Neural progenitor cell (in vitro differentiated cells): ENCODE data around the gene UBE2B. TPM values are rescaled to one million over a fixed set of nuclear protein-coding genes. Genes with fewer than 3 reads are reported as not detected.

Experiments used
- DNase-seq: peaks from one replicate; pipeline ENCODE4 v3.0.0-alpha.2; 2016; ENCODE audit warnings: low spot score
- H2AFZ ChIP-seq: fragments of 200-600 bp; sonication (generic); replicated peaks from 2 replicates; pipeline ENCODE4 v1.6.1; 2016; ENCODE audit warnings: antibody characterized with exemption
- H3F3A ChIP-seq: fragments of 200-600 bp; sonication (generic); 2 replicates; pipeline ENCODE4 v1.6.1; 2016; ENCODE audit warnings: antibody characterized with exemption, low read depth
- H3K27ac ChIP-seq: fragments of 200-600 bp; sonication (generic); 2 replicates; pipeline ENCODE4 v1.5.1; 2016; ENCODE audit warnings: mild to moderate bottlenecking
- H3K27me3 ChIP-seq: fragments of 200-600 bp; sonication (generic); 2 replicates; pipeline ENCODE4 v1.6.1; 2016; ENCODE audit warnings: mild to moderate bottlenecking, moderate library complexity
- H3K36me3 ChIP-seq: fragments of 200-600 bp; sonication (generic); 2 replicates; pipeline ENCODE4 v1.5.1; 2016
- H3K4me1 ChIP-seq: fragments of 200-600 bp; sonication (generic); 2 replicates; pipeline ENCODE4 v1.6.1; 2016; ENCODE audit warnings: mixed run types
- H3K4me2 ChIP-seq: fragments of 200-600 bp; sonication (generic); 2 replicates; pipeline ENCODE4 v1.6.1; 2016
- H3K4me3 ChIP-seq: fragments of 200-600 bp; sonication (generic); 2 replicates; pipeline ENCODE4 v1.5.1; 2016
- H3K79me2 ChIP-seq: fragments of 200-600 bp; sonication (generic); 2 replicates; pipeline ENCODE4 v1.6.1; 2016; ENCODE audit warnings: low read depth
- H3K9ac ChIP-seq: fragments of 200-600 bp; sonication (generic); 2 replicates; pipeline ENCODE4 v1.6.1; 2016
- H3K9me3 ChIP-seq: fragments of 200-600 bp; sonication (generic); 2 replicates; pipeline ENCODE4 v1.5.1; 2016; ENCODE audit warnings: low read depth
- H4K20me1 ChIP-seq: fragments of 200-600 bp; sonication (generic); 2 replicates; pipeline ENCODE4 v1.6.1; 2016; ENCODE audit warnings: low read depth
- H3K27ac Mint-ChIP-seq: 3 replicates; pipeline ENCODE4 v1.8.0; 2021; ENCODE audit warnings: mixed read lengths
- H3K27me3 Mint-ChIP-seq: 2 replicates; pipeline ENCODE4 v1.8.0; 2022; ENCODE audit warnings: low read depth, mild to moderate bottlenecking, inconsistent platforms, moderate library complexity, mixed read lengths; ENCODE audit not compliant: insufficient read depth
- H3K36me3 Mint-ChIP-seq: 3 replicates; pipeline ENCODE4 v1.8.0; 2021; ENCODE audit warnings: mixed read lengths
- H3K4me1 Mint-ChIP-seq: 3 replicates; pipeline ENCODE4 v1.8.0; 2021; ENCODE audit warnings: mixed read lengths
- H3K4me3 Mint-ChIP-seq: 3 replicates; pipeline ENCODE4 v1.8.0; 2021; ENCODE audit warnings: mild to moderate bottlenecking, moderate library complexity, mixed read lengths
- H3K9me3 Mint-ChIP-seq: 3 replicates; pipeline ENCODE4 v1.8.0; 2020; ENCODE audit warnings: mixed read lengths
- EZH2 ChIP-seq: fragments of 200-600 bp; sonication (generic); IDR thresholded peaks from 2 replicates; pipeline ENCODE4 v1.6.1; 2017; ENCODE audit warnings: antibody characterized with exemption, mild to moderate bottlenecking, moderate library complexity
- EZH2phosphoT487 ChIP-seq: fragments of 200-600 bp; sonication (generic); IDR thresholded peaks from 2 replicates; pipeline ENCODE4 v1.6.1; 2017; ENCODE audit warnings: antibody characterized with exemption
- total RNA-seq: library from RNA; depleted of rRNA; stranded (reverse); fragments of >200 nt; gene quantifications from 2 replicates; pipeline ENCODE4 v1.2.3, GENCODE V29; 2015; ENCODE audit warnings: low replicate concordance
- TF ChIP-seq, protein P1 (sequence below): fragments of 200-600 bp; sonication (generic); IDR thresholded peaks from 2 replicates; pipeline ENCODE4 v1.5.1; 2017; ENCODE audit warnings: antibody characterized with exemption, mild to moderate bottlenecking

The UBE2B gene
- total RNA-seq, 1 donor from 2014 or later = 72.4 TPM

DNA sequence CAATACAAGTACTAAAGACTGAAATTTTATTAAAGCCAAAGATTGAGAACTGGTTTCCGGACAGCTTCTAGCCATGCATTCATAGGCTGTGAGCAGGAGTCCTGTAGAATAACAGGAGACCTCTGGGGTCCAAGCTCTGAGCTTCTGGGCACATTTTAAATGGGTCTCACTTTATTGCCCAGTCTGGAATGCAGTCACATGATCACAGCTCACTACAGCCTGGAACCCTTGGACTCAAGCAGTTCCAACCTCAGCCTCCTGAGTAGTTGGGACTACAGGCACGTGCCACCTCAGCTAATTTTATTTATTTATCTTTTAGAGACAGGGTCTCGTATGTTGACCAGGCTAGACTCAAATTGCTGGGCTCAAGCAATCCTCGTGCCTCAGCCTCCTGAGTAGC is 24.9 kb downstream of the UBE2B start:
- no peak overlapping the region for H2AFZ ChIP-seq
- no peak for TF ChIP-seq EZH2phosphoT487
- TF ChIP-seq, protein P1, sequence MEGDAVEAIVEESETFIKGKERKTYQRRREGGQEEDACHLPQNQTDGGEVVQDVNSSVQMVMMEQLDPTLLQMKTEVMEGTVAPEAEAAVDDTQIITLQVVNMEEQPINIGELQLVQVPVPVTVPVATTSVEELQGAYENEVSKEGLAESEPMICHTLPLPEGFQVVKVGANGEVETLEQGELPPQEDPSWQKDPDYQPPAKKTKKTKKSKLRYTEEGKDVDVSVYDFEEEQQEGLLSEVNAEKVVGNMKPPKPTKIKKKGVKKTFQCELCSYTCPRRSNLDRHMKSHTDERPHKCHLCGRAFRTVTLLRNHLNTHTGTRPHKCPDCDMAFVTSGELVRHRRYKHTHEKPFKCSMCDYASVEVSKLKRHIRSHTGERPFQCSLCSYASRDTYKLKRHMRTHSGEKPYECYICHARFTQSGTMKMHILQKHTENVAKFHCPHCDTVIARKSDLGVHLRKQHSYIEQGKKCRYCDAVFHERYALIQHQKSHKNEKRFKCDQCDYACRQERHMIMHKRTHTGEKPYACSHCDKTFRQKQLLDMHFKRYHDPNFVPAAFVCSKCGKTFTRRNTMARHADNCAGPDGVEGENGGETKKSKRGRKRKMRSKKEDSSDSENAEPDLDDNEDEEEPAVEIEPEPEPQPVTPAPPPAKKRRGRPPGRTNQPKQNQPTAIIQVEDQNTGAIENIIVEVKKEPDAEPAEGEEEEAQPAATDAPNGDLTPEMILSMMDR = no peak
- no peak for TF ChIP-seq EZH2
- no peaks in the 10 kb centered on the region for H3K9me3 ChIP-seq
- H3K27me3 ChIP-seq = no peaks in the 10 kb centered on the region
- H3K27ac Mint-ChIP-seq = no peak overlapping the region
- H3K79me2 ChIP-seq = no peaks in the 10 kb centered on the region
- H3K4me2 ChIP-seq = no peak overlapping the region
- H3K27ac ChIP-seq = no peak overlapping the region
- H3F3A ChIP-seq = peaks cover 4% of the 10 kb centered on the region
- H4K20me1 ChIP-seq = peaks cover 12% of the 10 kb centered on the region
- no peaks in the 10 kb centered on the region for H3K27me3 Mint-ChIP-seq
- H3K4me1 Mint-ChIP-seq = no peaks in the 10 kb centered on the region
- peaks cover 2% of the 10 kb centered on the region for H3K36me3 ChIP-seq
- peaks cover 21% of the 10 kb centered on the region for H3K36me3 Mint-ChIP-seq
- no peak overlapping the region for H3K4me3 ChIP-seq
- H3K9ac ChIP-seq = no peak overlapping the region
- no peaks in the 10 kb centered on the region for H3K4me1 ChIP-seq
- H3K9me3 Mint-ChIP-seq = no peaks in the 10 kb centered on the region
- no peak for DNase-seq
- H3K4me3 Mint-ChIP-seq = no peak overlapping the region

DNA sequence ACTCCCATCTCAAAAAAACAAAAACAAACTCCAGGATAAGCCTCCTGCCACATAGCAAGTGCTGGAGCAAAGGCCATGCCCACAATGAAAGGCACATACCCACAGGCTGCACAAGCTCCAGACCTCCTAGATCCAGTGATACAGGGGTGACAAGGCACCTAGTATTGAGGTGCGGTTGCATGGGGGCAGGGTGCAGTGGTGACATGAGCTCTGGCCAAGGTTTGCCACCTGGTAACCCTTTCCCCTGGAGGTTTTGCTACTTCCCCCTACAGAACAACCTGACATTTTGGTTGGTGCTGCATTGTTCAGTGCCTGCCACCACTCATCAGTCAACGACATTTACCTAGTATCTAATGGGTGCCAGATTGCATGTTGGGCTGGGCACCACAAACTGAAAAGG is 25.8 kb downstream of the UBE2B start:
- no peak for DNase-seq
- no peak overlapping the region for H3K4me3 ChIP-seq
- no peaks in the 10 kb centered on the region for H3K27me3 Mint-ChIP-seq
- H3K4me2 ChIP-seq = no peak overlapping the region
- H3K9ac ChIP-seq = no peak overlapping the region
- no peaks in the 10 kb centered on the region for H3K36me3 ChIP-seq
- no peak overlapping the region for H3K27ac Mint-ChIP-seq
- H3K9me3 ChIP-seq = no peaks in the 10 kb centered on the region
- H3K27ac ChIP-seq = no peak overlapping the region
- H3K79me2 ChIP-seq = no peaks in the 10 kb centered on the region
- H3K36me3 Mint-ChIP-seq = peaks cover 18% of the 10 kb centered on the region
- H3F3A ChIP-seq = peaks cover 3% of the 10 kb centered on the region
- H3K27me3 ChIP-seq = no peaks in the 10 kb centered on the region
- TF ChIP-seq EZH2phosphoT487 = no peak
- TF ChIP-seq, protein P1 = no peak
- H3K9me3 Mint-ChIP-seq = no peaks in the 10 kb centered on the region
- no peak overlapping the region for H2AFZ ChIP-seq
- H3K4me3 Mint-ChIP-seq = no peak overlapping the region
- peaks cover 9% of the 10 kb centered on the region for H4K20me1 ChIP-seq
- no peaks in the 10 kb centered on the region for H3K4me1 ChIP-seq
- no peaks in the 10 kb centered on the region for H3K4me1 Mint-ChIP-seq

DNA sequence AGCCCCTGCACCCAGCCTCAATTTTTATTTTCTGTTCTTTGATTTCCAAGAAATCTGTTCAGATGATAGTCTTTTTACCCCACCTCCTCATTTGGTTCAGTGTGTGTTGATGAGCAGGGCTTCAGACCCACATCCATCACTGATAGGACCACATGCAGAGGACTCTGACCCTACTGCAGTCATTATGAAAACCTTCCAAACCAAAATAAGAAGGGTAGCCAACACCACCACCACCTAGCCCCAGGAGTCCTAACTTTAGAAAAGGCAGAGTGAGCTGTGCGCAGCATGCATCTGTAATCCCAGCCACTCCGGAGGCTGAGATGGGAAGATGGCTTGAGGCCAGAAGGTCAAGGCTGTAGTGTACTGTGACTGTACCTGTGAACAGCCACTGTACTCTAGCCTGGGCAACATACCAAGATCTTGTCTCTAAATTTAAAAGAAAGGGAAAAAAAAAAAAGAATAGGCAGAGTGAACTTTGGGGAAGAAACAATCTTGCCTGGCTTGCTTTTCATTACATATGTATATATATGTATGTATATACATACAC is 27.3 kb downstream of the UBE2B start:
- H3K27ac ChIP-seq = no peak overlapping the region
- no peaks in the 10 kb centered on the region for H3K27me3 ChIP-seq
- H3K36me3 Mint-ChIP-seq = peaks cover 13% of the 10 kb centered on the region
- H3K4me1 Mint-ChIP-seq = no peaks in the 10 kb centered on the region
- H3K27me3 Mint-ChIP-seq = no peaks in the 10 kb centered on the region
- no peak for TF ChIP-seq EZH2
- TF ChIP-seq, protein P1 = no peak
- TF ChIP-seq EZH2phosphoT487 = no peak
- H3K79me2 ChIP-seq = no peaks in the 10 kb centered on the region
- H3F3A ChIP-seq = peaks cover 3% of the 10 kb centered on the region
- no peak overlapping the region for H3K27ac Mint-ChIP-seq
- no peak overlapping the region for H3K9ac ChIP-seq
- no peaks in the 10 kb centered on the region for H3K36me3 ChIP-seq
- peaks cover 9% of the 10 kb centered on the region for H4K20me1 ChIP-seq
- H3K9me3 ChIP-seq = no peaks in the 10 kb centered on the region
- H3K9me3 Mint-ChIP-seq = no peaks in the 10 kb centered on the region
- no peak overlapping the region for H2AFZ ChIP-seq
- no peak overlapping the region for H3K4me3 Mint-ChIP-seq
- H3K4me3 ChIP-seq = no peak overlapping the region
- no peak for DNase-seq
- H3K4me1 ChIP-seq = no peaks in the 10 kb centered on the region
- H3K4me2 ChIP-seq = no peak overlapping the region
